WI38 (cell line): Measurements from ENCODE around the gene IRAK1.

Experiments
- H3K4me3 ChIP-seq: 2 replicates; pipeline ENCODE4 v1.5.1; 2011; ENCODE audit warnings: low read depth, mild to moderate bottlenecking, control low read depth, low read length
- TF ChIP-seq, protein P1 (sequence below): IDR thresholded peaks from 2 replicates; pipeline ENCODE4 v1.5.1; 2012; ENCODE audit warnings: low read depth, mild to moderate bottlenecking, control low read depth, low read length

The IRAK1 gene

DNA sequence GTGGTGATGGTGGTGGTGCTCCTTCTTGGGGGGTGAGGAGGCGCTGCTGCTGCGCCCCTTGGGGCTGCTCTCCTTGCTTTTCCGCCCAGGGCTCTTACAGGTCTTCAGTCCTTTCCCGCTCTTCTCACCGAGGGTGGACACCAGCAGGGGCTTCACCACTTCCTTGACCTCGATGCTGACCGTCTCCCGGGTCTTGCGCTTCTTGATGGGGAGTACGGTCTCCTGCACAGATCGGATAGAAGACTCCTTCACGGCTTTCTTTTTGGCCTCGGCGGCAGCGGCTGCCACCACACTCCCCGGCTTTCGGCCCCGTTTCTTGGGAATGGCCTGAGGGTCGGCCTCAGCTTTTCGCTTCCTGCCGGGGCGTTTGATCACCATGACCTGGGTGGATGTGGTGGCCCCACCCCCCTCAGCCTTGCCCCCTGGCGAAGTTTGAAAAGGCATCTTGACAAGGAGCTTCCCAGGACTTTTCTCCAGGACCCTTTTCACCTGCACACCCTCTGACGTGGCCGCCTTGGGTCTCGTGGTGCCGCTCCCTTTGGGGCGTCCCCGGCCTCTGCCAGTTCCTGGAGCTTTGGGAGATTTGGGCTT is 11.1 kb upstream of the IRAK1 start:
- TF ChIP-seq, protein P1, sequence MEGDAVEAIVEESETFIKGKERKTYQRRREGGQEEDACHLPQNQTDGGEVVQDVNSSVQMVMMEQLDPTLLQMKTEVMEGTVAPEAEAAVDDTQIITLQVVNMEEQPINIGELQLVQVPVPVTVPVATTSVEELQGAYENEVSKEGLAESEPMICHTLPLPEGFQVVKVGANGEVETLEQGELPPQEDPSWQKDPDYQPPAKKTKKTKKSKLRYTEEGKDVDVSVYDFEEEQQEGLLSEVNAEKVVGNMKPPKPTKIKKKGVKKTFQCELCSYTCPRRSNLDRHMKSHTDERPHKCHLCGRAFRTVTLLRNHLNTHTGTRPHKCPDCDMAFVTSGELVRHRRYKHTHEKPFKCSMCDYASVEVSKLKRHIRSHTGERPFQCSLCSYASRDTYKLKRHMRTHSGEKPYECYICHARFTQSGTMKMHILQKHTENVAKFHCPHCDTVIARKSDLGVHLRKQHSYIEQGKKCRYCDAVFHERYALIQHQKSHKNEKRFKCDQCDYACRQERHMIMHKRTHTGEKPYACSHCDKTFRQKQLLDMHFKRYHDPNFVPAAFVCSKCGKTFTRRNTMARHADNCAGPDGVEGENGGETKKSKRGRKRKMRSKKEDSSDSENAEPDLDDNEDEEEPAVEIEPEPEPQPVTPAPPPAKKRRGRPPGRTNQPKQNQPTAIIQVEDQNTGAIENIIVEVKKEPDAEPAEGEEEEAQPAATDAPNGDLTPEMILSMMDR: no peak
- H3K4me3 ChIP-seq: no peak overlapping the region

DNA sequence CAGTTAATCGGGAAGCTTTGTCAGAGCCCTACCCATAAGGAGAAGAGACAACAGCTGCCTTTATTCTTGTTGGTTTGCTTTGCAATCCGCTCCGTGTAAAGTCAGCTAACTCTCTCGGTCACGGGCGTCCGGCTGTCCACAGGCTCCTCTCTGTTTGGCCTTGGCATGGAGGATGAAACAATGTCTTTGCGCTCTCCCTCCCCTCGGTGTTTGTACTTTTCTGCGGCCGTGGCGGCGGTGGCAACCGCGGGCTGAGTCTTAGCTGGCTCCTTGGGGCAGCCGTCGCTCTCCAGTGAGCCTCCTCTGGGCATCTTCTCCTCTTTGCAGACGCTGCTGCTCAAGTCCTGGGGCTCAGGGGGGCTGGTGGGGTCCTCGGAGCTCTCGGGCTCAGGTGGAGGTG is 10.6 kb upstream of the IRAK1 start:
- TF ChIP-seq, protein P1: no peak
- H3K4me3 ChIP-seq: no peak overlapping the region

DNA sequence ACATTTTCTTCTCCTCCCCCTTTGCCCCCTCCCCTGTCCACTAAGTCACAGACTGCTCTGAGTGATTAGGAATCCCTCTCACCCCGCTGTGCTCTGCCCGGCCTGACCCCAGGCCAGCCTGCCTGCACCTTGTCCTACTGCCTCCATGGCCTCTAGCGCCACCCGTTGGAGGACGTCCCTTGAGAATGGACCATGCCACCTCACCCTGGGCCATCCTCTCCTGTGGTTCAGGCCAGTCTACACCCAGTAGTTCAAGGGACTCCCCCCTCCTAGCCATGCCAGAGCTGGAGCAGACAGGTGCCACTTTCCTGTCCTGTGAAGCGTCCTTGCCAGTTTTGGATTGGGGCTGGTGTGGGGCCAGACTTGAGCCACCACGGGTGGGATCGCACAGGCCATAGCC is 9.7 kb upstream of the IRAK1 start:
- no peak overlapping the region for H3K4me3 ChIP-seq
- TF ChIP-seq, protein P1: no peak

DNA sequence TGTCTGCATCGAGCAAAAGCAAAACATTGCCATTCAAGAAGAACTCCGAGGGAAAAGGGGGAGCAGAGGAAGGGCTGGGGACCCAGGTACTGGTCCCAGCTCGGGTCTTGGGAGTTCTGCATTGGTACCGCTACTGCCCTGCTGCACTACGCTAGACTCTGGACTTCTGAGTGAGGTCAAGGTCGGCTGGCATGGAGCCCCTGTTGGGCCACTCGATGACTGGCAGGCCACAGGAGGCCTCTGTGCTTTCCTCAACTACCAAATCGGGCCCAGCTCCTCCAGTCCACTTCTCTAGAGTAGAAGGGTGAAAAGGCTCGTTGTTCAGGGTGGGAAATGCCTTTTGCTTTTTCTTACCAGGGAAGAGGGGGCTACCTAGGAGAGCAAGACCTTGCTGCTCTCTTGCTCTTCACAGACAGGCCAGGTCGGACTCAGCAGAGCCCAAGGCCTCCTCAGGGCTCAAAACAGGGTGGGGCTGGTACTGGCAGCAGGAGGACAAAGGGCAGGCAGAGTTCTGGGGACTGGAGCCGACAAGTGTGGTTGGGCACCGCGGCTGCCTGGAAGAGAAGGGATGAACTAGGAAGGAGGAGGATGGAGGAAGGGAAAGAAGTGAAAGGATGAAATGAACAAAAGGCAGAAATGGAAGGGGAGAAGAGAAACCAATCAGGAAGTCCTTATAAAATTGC is 8.9 kb upstream of the IRAK1 start:
- TF ChIP-seq, protein P1: no peak
- H3K4me3 ChIP-seq: no peak overlapping the region

DNA sequence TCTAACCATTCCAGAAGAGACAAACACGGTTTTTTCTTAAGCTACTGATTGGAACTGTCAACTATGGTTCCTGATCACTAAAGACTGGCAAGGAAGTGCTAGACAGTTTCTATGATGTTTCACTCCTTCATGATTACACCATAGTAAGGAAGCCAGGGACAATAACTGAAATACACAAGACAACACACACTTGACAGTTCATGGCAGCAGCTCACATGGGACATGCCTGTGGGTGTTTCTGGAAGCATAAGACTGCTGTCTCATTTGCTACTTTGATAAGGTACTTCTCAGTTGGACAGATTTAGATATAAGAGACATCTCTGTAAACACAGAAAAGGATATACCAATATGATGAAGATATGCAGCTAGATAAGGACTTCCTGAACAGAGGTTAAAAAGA is 8.3 kb upstream of the IRAK1 start:
- TF ChIP-seq, protein P1: no peak
- no peak overlapping the region for H3K4me3 ChIP-seq

DNA sequence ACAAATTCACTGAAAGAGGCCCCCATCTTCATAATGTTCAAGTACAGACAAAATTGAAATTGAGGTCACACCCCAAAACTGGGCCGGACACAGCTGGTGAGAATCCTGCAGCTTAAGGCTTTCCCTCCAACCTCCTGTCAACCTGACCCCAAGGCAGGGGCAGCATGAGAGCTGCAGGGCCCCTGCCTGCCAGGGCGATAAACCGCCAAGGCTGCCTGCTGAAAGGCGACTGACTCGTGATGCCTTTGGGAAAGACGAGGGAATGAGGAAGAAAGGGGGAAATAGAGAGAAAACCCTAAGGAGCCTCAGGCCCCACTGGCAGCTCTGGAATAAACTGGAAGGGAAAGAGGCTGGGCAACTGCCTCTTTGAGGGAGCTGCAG is 7.3 kb upstream of the IRAK1 start:
- H3K4me3 ChIP-seq: no peak overlapping the region
- TF ChIP-seq, protein P1: no peak

DNA sequence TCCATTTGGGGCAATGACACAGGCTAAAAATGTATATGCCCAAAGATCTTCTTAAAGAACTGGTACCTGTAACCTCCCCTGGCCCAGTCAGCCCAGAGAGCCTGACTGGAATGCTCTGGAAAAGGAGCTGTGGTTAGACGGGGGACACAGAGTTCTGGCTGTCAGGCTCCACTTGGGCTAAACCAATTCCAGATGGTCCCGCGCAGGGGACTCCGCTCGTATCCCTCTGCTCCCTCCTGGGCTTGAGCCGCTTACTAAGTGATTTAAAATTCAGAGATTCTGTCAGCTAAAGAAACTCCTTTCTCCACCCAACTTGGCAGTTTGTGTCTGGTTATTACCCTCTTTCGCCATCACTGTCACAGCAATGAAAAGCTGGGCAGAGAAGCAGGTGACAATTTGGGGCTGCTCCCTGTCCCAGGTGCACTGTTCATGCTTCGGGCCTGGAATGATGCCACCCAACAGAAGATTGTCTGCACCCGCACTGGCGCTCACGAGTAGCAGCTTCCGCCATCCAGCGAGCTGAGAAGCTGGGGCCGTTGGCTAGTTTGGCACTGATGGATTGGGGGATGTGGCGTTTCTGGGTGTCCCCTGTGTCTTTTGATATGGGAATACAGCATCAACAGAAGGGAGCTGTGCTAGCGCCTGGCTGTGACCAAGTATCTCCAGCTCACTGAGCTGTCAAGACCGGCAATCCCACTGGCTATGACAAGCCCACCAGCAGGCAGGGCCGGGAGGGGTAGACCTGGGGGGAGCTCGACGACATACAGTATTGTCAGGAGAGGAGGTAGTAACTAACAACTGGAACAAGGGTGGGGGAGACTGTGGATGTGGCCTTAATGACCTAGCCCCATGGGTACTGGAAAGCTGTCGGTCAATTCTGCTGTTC is 6.7 kb upstream of the IRAK1 start:
- TF ChIP-seq, protein P1: no peak
- no peak overlapping the region for H3K4me3 ChIP-seq
